Measurements from ENCODE around the gene C4orf17.

The C4orf17 gene

DNA sequence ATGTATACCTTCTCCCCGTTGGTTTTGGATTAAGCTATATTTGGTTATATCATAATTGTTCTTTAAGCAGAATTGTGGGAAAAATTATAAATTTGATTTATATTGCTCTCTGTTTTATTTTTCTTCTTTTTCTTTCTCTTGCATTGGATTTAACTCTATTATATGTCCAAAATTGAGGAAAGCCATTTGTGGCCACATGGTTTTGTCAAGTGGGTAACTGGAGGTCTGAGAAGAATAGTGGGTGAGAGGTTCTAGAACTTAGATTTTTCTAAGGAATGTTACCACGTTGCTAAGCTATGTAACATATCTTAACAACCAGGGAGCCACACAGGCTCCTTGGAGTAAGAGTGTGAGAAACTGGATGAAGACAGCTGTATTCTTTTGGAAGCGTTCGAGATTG, at the start of gene C4orf17:
TSS of gene C4orf17 (plus strand) at position 301 of the 400 bp plus-strand sequence. CDS start 2,061 bp downstream, outside the sequence.
- no peaks in the 10 kb centered on the region for H3K27me3 ChIP-seq (ENCODE audit: low read length)
- no peaks in the 10 kb centered on the region for H3K79me2 ChIP-seq (ENCODE audit: insufficient read depth, low read length)
- no peak within 1 kb of the TSS for H3K9ac ChIP-seq (ENCODE audit: low read length)
- no peak for TF ChIP-seq EZH2phosphoT487 (conservative IDR thresholded peaks at IDR 0.05; ENCODE audit: low read length)
- TF ChIP-seq, protein P1, sequence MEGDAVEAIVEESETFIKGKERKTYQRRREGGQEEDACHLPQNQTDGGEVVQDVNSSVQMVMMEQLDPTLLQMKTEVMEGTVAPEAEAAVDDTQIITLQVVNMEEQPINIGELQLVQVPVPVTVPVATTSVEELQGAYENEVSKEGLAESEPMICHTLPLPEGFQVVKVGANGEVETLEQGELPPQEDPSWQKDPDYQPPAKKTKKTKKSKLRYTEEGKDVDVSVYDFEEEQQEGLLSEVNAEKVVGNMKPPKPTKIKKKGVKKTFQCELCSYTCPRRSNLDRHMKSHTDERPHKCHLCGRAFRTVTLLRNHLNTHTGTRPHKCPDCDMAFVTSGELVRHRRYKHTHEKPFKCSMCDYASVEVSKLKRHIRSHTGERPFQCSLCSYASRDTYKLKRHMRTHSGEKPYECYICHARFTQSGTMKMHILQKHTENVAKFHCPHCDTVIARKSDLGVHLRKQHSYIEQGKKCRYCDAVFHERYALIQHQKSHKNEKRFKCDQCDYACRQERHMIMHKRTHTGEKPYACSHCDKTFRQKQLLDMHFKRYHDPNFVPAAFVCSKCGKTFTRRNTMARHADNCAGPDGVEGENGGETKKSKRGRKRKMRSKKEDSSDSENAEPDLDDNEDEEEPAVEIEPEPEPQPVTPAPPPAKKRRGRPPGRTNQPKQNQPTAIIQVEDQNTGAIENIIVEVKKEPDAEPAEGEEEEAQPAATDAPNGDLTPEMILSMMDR (IDR thresholded peaks at IDR 0.05; ENCODE audit: insufficient read depth, low read length, poor library complexity, severe bottlenecking): no peak
- no peaks in the 10 kb centered on the region for H3K9me2 ChIP-seq (replicated peaks; ENCODE audit: insufficient read depth, low read length)
- no peak within 1 kb of the TSS for H3K4me2 ChIP-seq (ENCODE audit: low read depth, low read length, poor library complexity, severe bottlenecking)
- no peak within 1 kb of the TSS for H2AFZ ChIP-seq (ENCODE audit: low read depth, low read length, severe bottlenecking)
- no peaks in the 10 kb centered on the region for H3K36me3 ChIP-seq (ENCODE audit: low read length)
- no peak within 1 kb of the TSS for H3K4me3 ChIP-seq (ENCODE audit: insufficient read depth, low read length, poor library complexity, severe bottlenecking)
- H3F3A ChIP-seq (ENCODE audit: insufficient read depth): no peaks in the 10 kb centered on the region
- H3K9me3 ChIP-seq (ENCODE audit: insufficient read depth, low read length): no peaks in the 10 kb centered on the region
- no peak within 1 kb of the TSS for H3K27ac ChIP-seq (ENCODE audit: low read depth, low read length)
- no peaks in the 10 kb centered on the region for H4K20me1 ChIP-seq (ENCODE audit: low read depth, low read length)

DNA sequence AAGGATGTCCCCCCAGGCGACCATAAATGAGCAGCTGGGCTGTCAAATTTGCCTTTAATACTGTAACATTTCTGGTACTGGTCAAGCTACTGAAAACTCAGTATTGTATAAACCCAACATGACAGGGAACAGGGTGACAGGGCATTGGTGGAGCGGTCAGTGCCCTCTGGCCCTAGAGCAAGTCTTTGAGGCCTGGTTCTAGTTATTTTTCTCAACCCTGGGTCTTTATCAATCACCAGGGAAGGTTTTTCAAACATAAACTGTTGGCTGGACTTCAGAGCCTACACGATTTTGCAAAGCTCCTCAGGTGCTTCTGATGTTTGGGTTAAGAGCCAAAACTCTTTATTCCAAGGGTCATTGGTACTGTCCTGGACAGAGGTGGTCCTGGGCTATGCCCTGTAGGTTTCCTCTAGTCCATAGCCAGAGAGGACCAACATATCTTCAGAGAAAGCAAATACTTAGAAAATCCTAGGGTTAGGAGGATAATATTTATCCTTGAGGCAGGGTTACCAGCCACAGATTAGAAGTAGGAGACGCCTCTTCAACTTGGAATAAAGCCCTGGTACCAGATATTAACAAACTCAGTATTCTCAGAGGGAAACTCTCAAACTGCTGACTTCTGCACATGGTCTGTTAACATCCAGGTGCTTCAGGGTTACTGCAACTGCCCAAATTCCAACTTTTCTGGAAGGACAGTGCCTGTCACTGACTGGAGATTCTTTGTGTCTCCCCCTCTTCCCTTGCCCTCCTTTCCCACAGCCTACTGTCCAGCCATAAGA, 49.0 kb upstream of the C4orf17 start:
- Histone ChIP-seq H3K27me3 (ENCODE audit: low read length) (no peaks in the 10 kb centered on the region), H3K9me2 (replicated peaks; ENCODE audit: insufficient read depth, low read length) (no peaks in the 10 kb centered on the region)

DNA sequence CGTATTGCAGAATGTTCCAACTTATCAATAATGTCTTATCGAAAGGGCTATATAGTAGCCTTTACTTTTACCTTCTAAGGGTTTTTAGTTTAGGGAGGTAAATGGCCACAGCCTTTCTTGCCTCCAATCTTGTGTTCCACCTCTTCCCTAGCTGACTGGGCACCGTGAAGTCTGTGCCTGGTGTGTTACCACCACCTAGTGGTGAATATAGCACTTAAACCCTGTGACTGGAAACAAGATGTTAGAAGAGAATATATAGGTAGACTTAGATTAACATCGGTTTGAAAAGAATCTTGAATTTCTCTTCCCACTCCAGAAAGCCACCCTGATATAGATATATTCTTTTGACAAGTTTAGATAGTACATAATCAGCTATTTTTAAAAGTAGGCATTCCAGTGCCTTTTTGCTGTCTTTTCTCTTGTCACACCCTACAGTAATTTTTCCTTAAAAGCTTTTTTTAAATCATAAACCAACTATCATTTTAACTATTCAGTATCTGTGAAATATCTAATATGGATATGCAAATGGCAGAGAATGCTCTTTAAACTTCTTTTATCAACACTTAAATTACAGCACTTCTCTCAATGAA, 47.9 kb upstream of the C4orf17 start:
- Histone ChIP-seq H3K9me3 (ENCODE audit: insufficient read depth, low read length) (no peaks in the 10 kb centered on the region), H4K20me1 (ENCODE audit: low read depth, low read length) (no peaks in the 10 kb centered on the region), H3F3A (ENCODE audit: insufficient read depth) (no peaks in the 10 kb centered on the region), H3K9ac (ENCODE audit: low read length) (no peak overlapping the region), H3K27me3 (ENCODE audit: low read length) (no peaks in the 10 kb centered on the region), H2AFZ (ENCODE audit: low read depth, low read length, severe bottlenecking) (no peak overlapping the region), H3K4me3 (ENCODE audit: insufficient read depth, low read length, poor library complexity, severe bottlenecking) (no peak overlapping the region), H3K79me2 (ENCODE audit: insufficient read depth, low read length) (no peaks in the 10 kb centered on the region), H3K9me2 (replicated peaks; ENCODE audit: insufficient read depth, low read length) (no peaks in the 10 kb centered on the region), H3K27ac (ENCODE audit: low read depth, low read length) (no peak overlapping the region), H3K4me2 (ENCODE audit: low read depth, low read length, poor library complexity, severe bottlenecking) (no peak overlapping the region), H3K36me3 (ENCODE audit: low read length) (no peaks in the 10 kb centered on the region)
- TF ChIP-seq, protein P1 (IDR thresholded peaks at IDR 0.05; ENCODE audit: insufficient read depth, low read length, poor library complexity, severe bottlenecking): peak; percentile 29
- no peak for TF ChIP-seq EZH2phosphoT487 (conservative IDR thresholded peaks at IDR 0.05; ENCODE audit: low read length)

More for the DNA sequence above, 49.0 kb upstream of the C4orf17 start:
- TF ChIP-seq, protein P1 (IDR thresholded peaks at IDR 0.05; ENCODE audit: insufficient read depth, low read length, poor library complexity, severe bottlenecking): no peak
- TF ChIP-seq EZH2phosphoT487 (conservative IDR thresholded peaks at IDR 0.05; ENCODE audit: low read length): no peak
- no peak overlapping the region for H3K4me2 ChIP-seq (ENCODE audit: low read depth, low read length, poor library complexity, severe bottlenecking)
- no peaks in the 10 kb centered on the region for H4K20me1 ChIP-seq (ENCODE audit: low read depth, low read length)
- H3K9me3 ChIP-seq (ENCODE audit: insufficient read depth, low read length): no peaks in the 10 kb centered on the region
- H3K27ac ChIP-seq (ENCODE audit: low read depth, low read length): no peak overlapping the region
- H3K9ac ChIP-seq (ENCODE audit: low read length): no peak overlapping the region
- no peak overlapping the region for H3K4me3 ChIP-seq (ENCODE audit: insufficient read depth, low read length, poor library complexity, severe bottlenecking)
- H3K79me2 ChIP-seq (ENCODE audit: insufficient read depth, low read length): no peaks in the 10 kb centered on the region
- H3F3A ChIP-seq (ENCODE audit: insufficient read depth): no peaks in the 10 kb centered on the region
- no peaks in the 10 kb centered on the region for H3K36me3 ChIP-seq (ENCODE audit: low read length)
- H2AFZ ChIP-seq (ENCODE audit: low read depth, low read length, severe bottlenecking): no peak overlapping the region
